ENCODE measurements around the gene CCDC136.

Gene CCDC136

DNA sequence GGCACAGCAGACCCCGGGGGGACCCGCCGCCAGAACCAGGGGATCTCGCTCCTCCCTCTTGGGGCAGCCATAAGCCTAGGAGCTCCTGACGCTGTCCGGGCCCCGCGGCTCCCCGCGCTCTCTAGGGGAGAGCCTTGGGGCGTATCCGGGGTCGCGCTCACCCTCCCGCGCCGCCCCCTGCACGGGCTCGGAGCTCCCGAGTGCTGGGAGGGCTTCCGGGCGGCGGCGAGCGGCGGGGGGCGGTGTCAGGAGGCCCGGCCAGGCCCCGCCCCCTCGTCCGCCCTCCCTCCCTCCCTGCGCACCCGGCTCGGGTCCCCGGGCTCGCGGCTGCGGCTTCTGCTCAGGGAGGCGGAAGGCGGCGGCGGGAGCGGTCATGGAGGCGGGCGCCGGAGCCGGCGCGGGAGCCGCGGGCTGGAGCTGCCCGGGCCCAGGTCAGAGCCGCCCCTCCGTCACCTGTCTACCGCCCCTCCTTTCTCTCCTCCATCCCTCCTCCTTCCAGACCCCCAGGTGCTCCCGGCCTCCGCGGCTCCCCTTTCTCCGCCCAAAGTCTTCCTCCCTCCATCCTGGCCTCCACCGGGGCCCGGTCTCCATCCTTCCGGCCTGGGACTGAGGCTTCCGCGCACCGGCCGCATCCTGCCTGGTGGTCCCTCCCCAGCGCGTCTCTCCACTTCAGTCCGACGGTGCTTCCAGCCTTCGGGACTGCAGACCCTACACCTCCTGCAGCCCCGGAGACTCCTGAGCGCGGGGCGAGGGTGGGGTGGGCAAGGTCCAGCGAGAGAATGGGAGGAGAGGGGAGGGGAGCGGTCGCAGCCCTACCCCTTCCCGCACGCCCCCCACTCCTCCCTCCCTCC is at the start of gene CCDC136:
CCDC136 (plus strand) TSS at position 848 of the 851 bp plus-strand sequence. CDS start 444 bp downstream, outside the sequence.
- TF ChIP-seq, protein P1, sequence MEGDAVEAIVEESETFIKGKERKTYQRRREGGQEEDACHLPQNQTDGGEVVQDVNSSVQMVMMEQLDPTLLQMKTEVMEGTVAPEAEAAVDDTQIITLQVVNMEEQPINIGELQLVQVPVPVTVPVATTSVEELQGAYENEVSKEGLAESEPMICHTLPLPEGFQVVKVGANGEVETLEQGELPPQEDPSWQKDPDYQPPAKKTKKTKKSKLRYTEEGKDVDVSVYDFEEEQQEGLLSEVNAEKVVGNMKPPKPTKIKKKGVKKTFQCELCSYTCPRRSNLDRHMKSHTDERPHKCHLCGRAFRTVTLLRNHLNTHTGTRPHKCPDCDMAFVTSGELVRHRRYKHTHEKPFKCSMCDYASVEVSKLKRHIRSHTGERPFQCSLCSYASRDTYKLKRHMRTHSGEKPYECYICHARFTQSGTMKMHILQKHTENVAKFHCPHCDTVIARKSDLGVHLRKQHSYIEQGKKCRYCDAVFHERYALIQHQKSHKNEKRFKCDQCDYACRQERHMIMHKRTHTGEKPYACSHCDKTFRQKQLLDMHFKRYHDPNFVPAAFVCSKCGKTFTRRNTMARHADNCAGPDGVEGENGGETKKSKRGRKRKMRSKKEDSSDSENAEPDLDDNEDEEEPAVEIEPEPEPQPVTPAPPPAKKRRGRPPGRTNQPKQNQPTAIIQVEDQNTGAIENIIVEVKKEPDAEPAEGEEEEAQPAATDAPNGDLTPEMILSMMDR (IDR thresholded peaks at IDR 0.05; ENCODE audit: extremely low read depth, missing control alignments) = no peak
- peak; percentile 96 for DNase-seq (ENCODE audit: low spot score)

DNA sequence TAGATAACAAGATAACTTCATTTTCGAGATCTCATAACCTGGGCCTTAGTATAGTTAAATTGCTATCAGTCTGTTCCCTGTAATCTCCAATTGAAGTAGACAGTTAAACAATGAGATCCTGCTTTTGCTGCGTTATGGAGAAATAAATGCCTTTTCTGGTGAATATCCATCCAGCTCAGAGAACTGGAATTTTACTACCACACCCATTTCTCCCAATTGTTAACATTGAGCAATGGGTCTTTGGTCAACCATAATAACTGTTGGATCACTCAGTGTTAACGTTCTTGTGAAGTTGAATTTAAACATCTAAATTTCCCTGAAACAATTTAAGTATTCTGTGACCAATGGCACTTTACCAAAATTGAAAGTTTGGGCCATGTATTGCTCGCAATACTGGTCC is 49.6 kb upstream of the CCDC136 start:
- DNase-seq (ENCODE audit: low spot score) = no peak
- TF ChIP-seq, protein P1 (IDR thresholded peaks at IDR 0.05; ENCODE audit: extremely low read depth, missing control alignments) = no peak

DNA sequence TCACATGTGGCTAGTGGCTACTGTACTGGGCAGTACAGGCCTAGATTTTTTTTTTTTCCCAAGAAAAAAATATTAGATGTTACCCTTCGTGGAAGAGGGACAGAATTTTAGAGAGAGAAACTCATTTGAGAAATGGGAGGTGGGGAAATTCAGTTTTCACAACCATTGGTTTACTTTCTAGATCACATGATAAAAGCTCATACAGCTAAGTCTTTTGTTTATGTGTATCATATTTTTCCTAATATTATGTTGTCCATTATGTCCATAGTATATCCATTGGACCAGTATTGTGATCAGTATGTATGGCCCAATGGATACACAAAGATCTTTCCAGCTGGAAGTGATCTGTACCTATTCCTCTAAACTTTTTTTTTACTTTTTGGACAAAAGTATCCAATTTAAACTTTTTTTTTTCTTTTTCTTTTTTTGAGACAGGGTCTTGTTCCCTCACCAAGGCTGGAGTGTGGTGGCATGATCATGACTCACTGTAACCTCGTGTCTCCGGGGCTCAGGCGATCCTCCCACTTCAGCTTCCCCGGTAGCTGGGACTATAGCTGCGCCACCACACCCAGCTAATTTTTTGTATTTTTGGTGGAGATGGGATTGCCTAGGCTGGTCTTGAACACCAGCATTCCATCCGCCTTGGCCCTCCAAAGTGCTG is 48.5 kb upstream of the CCDC136 start:
- no peak for DNase-seq (ENCODE audit: low spot score)
- TF ChIP-seq, protein P1 (IDR thresholded peaks at IDR 0.05; ENCODE audit: extremely low read depth, missing control alignments) = no peak

DNA sequence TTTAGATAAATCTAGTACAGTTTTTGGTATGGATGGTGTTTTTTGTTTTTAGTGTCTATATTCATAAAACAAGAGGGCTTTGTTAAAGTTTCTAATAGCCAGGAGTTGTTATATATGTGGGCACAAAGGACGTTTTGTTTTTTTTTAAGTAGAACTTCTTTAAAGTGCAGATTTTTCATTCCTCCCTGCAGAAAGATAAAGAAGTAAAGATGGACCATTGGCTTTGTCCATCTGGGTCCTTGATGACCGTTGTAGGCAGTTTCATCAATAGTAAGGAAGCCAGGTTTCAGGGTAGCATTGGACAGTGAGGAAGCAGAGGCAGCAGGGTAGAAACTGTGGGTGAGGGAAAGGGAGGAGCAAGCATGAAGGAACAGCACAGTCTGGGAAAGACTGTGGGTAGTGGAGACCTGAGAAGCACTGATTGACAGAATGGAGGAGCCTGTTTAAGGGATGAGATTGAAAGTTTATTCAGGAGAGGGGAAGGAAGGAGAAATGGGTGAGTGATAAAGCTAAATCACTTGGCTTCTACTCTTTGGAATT is 47.3 kb upstream of the CCDC136 start:
- TF ChIP-seq, protein P1 (IDR thresholded peaks at IDR 0.05; ENCODE audit: extremely low read depth, missing control alignments) = no peak

DNA sequence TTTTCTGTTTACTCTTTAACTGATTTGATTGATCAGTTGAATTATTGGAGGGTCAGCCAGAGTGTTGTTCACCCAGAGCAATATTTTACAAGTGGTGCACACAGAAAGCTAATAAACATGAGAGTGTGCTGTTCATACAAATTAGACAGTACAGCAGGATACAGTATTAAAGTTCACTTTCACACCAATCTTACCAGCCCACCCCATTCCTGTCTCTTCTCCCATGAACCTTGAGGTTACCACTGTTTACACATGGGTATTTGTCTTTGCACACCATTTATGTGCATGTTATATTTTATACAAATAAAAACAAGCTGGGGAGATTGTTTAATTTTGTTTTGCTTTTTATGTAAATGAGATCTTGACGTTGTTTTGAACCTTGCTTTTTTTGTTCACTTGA is 46.1 kb upstream of the CCDC136 start:
- no peak for DNase-seq (ENCODE audit: low spot score)
- TF ChIP-seq, protein P1 (IDR thresholded peaks at IDR 0.05; ENCODE audit: extremely low read depth, missing control alignments) = no peak

More for the DNA sequence above, 47.3 kb upstream of the CCDC136 start:
- DNase-seq (ENCODE audit: low spot score) = no peak

DNA sequence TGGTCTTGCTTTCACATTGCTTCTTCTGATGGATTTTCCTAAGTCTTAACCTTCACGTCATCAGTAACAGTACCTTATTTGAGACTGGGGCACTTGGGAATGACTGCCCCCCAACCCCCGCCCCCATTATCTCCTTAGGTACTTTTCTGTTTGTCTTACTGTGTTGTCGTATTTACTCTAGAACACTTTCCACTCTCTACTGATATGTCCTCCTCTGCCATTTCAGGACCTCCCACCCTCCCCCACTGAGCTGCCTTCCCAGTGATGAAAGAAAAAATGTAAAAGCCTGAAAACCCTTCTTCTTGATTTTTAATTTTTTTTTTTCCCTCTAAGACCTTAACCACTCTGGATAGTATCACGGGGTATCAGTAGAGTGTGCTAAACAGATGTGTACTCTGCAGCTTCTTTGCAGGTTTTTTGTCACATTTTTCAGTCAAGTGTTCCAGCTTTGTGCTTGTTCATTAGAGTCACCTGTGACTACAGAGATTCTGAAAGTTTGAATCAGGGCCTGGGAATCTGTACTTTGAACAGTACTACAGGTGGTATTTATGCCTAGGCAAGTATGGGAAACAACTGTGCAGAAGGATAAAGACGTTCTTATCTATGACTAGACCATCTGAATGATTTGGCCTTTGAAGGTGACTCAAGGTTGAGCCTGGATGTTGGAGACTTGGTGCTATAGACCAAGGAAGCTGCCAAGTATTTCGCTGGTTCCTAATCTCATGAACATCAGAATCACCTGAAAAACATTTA is 44.3 kb upstream of the CCDC136 start:
- no peak for DNase-seq (ENCODE audit: low spot score)
- TF ChIP-seq, protein P1 (IDR thresholded peaks at IDR 0.05; ENCODE audit: extremely low read depth, missing control alignments) = no peak

Data from GM20000 (cell line).